Measurements from ENCODE around the gene RNF187.

- no peak for TF ChIP-seq CTCF (conservative IDR thresholded peaks at IDR 0.05; ENCODE audit: low read length)
- TF ChIP-seq EZH2phosphoT487 (IDR thresholded peaks at IDR 0.05; ENCODE audit: borderline replicate concordance): no peak
Observed at GRCh38 chr1:228502522-228502921, 15.3 kb downstream of the RNF187 start.
